HL-60/S4 treated with retinoic acid at 250 ng/mL for 4 days and 3 days (cell line): Measurements from ENCODE around the gene BAHD1.

Experiments
- in situ Hi-C: fragments of 300-500 bp; cut with MboI; formaldehyde crosslinking; loops from 2 replicates; pipeline ENCODE4 v1.7.0; 2022; ENCODE audit warnings: low sequenced_read_pairs

The BAHD1 gene

DNA sequence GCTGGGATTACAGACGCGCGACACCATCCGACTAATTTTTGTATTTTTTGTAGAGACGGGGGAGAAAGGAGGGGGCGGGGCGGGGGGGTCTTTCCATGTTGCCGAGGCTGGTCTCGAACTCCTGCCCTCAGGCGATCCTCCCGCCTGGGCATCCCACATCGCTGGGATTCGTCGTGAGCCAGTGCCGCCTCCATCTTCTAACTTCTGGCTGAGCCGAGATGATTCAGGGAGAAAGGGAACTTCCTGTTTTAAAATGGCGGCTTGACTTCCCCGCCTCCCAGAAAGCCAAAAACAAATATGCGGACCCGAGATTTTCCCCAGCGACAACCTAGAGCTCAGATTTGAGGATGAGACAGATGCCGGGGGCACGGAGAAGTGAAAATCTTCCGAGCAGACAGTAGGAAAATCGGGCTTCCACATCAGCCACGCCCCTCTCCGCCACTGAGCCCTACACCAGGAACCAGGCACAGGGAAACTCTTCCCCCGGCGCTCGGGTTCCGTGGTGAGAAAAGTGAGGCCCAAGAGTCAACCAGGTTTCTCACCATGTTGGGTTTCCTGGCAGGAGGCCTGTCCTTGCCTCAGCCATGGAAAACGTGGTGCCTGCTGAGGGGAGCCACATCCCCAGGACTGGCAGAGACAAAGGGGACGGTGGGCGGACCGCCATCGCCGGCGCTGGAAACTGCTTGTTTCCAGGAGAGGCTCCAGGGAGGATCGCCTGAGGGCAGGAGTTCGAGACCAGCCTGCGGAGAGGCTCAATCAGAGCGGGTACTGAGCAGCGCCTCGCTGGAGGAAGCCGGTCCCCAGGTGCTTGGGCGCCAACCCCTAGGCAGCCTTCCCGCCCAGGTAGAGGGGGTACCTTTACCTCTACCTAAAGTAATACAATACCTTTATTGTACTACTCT is 48.8 kb downstream of the BAHD1 start:
- in situ Hi-C loops, result no loop called here

DNA sequence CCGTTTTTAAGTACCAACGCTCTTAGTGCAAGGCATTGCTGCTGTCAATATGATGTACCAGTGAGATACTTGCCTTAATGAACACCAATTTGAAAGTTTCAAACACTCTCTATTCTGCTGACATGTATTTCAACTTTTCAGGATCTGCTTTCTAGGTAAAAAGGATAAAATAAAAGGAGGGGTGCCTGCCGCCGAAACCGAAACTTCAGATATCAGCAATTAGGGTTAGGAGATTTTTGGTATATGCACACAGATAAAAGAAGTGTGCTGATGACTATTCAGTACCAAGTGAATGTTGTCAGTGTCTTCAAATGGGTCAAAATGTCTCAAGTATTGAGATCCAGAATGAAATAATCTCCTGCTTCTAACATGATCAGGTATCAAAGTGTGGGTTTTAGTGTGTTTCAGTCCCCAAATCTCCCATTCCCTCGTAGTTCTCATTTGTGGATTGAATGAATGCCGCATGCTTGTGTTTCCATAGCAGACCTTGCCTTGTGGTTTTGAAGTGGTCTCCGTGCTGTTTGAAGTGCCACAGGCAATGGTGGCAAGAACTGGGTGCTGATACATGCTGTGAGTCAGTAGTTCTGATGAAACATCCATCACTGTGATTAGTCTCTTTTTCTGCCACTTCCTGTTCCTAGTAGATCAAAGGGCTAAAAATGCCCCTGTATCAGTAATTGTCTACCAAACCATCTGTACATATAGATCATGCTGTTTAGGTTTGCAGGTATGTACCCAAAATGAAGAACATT is 52.5 kb downstream of the BAHD1 start:
- in situ Hi-C loops, result no loop called here

DNA sequence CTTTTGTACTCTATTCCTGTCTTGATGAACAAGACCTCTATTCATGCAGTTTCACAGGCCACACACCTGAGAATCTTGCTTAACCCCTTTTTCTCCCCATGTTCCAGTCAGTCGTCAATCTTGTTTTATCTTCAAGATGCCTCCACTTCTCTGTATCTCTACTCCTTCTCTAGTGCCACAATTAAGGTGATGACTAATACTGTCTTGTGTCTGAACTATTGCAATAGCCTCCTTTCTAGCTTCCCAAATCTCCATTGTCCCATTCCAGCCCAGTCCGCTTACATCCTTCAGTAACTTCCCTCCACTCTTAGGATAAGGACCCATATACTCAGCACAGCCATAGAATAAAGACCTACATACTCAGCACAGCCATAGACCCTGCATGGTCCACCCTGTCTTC is 54.8 kb downstream of the BAHD1 start:
- in situ Hi-C loops, result no loop called here

DNA sequence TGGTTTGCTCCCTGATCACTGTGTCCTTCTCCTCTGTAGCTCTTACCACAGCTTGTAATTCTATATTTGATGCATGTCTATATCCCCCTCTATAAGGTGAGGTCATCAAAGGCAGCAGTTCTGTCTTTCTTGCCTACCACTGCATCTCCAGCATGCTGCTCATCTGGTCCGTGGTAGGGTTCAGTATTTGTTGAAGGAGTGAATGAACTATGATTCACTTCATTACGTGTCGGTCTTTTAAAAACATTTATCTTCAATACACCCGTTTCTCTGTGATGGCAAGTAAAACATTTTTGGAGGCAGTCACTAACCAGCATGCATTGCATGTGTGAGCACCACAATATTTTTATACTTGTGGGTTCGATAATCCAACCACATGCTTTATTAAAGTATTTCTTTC is 57.7 kb downstream of the BAHD1 start:
- in situ Hi-C loops, result no loop called here

DNA sequence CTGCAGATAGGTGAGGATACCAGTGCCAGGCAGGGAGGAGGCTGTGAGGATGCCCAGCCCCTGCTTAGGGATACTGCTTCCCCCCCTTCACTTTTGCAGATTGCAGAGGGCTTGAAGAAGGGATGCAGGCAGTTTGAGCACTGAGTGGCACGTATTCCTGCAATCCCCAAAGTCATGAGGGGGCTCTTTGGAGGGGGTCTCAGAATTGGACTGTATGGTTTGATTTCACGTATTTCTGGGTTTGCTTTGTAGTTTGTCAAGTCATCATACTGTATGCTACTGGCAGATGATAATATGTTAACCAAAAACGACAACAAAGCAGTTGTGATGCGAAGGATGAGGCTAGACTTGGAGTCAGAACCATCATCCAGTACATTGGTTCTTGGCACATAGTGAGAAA is 58.1 kb downstream of the BAHD1 start:
- in situ Hi-C loops, result no loop called here

DNA sequence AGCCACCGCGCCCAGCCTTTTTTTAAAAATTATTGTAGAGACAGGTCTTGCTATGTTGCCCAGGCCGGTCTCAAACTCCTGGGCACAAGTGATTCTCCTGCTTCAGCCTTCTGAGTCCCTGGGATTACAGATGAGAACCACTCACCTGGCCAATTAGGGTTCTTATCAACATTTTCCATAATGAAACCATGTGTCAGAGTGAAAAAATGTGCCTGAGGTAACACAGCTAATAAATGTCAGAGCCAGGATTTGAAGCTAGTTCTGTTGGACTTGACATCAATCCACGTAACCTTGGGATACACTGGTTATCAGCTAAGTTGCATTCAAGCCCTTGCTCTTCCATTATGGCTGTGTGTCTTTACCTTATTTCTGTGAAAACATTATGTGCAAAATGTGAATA is 59.2 kb downstream of the BAHD1 start:
- in situ Hi-C loops, result no loop called here

DNA sequence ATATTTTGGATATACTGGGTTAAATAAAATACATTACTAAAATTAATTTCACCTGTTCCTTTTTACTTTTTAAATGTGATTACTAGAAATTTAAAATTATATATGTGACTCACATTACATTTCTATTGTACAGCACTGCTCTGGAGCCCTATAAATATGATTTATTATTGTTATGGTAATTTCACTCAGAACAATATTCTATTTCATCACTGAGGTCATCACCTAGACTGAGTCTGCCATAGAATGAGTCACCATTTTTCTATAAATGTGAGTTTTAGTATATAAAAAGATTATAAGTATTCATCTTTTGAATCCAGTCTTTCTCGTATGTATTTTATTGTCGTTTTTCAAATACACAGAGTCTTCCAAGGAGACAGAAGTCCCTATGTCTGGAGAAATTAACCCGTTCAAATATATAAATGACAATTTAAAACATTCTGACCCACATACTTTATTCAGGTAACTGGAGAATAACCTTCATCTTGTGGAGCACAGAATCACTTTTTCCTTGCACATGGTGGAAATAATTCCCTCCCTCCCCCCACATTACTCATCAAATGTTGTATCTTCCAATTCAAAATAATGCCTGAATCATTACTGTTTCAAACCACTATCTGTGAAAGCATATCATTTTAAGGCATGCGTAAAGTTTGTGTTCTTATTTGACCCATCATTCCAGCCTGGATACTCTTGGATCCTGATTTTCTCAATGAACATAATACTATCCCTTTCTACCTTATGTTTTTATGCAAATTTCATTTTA is 60.0 kb downstream of the BAHD1 start:
- in situ Hi-C loops, result no loop called here

DNA sequence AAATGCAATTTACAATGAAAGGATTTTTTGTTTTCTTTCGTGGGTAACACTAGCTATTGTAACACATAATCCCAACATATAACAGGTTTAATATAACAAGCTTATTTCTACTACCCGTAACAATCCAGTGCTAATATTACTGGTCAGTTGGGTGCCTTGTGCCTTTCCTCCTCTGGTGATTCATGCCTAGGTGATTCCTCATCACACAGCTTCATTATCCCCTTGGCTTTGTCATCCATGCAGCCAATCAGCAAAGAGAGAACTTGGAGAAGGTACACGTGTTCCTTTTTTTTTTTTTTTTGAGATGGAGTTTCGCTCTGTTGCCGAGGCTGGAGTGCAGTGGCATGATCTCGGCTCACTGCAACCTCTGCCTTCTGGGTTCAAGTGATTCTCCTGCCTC is 60.7 kb downstream of the BAHD1 start:
- in situ Hi-C loops, result no loop called here

DNA sequence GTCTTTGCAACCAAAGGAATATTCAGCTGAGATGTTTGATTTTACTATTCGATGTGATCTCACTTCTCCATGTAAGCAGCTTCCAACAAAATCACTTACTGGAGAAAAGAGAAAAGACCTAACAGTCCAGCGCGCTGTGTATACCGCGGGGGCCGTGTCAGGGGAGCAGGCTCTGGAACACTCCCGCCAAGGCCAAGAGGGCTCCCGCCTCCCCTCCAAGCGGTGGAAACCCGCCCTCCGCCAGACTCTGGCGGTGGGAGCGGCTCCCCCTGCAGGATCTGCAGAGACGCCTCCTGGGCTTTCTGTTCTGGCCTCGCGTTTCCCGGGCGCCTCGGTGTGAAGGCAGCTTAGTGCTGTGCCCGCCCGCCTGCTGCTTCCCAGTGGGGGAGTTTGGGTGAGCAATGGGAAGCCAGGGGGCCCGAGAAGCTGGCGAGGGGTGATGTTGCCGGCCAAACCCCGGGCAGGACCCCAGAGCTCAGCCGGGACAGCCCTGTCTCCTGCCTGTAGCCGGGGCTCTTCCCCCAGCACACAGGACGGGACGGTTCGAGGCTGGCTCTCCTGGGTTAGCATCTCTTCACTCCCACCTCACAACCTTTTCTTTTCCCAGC is 66.3 kb downstream of the BAHD1 start:
- in situ Hi-C loops, result no loop called here

DNA sequence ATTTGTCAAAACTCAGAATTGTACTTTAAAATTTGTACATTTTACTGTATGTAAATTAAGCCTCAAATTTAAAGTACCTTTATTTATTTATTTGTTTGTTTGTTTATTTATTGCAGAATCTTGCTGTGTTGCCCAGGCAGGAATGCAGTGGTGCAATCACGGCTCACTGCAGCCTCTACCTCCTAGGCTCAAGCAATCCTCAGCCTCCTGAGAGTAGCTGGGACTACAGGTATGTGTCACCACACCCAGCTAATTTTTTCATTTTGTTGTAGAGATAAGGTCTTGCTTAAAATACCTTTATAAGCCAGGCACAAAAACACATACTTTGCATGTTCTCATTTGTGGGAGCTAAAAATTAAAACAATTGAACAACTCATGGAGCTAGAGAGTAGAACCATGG is 67.5 kb downstream of the BAHD1 start:
- in situ Hi-C loops, result no loop called here

DNA sequence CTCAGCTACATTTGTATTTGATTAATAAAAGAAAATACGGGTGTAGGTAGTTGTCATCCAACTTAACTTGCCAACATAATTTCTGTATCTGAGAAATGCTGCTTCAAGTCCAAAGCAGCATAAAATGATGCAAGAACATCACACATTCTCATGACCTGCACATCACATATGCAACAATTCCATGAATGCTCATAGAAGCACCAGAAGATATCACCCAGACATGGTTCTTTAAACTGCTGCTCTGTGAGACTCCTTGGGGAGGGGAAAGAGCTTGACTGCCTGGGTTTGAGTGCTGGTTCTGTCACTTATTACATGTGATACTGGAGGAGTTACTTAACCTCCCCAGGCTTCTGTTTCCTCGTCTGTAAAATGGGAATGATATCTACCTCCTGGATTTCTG is 69.4 kb downstream of the BAHD1 start:
- in situ Hi-C loops, result no loop called here

DNA sequence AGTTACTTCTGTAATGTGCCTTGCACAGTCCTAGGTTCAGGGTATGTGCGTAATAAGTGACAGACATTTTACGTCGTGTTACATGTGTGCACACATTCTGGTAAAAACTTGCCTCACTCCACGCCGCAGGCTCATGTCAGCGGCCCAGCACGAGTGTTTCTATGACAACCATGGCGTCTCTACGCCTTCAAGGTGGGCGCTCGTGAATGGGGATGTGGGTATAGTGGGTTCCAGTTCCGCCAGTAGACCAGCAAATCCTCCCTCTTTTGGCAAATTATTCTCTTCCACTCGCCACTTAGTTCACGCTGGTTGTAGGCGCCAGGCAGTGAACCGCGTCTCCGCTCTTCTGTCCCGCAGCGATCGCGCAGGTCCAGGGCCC is 70.3 kb downstream of the BAHD1 start:
- in situ Hi-C loops, result no loop called here

DNA sequence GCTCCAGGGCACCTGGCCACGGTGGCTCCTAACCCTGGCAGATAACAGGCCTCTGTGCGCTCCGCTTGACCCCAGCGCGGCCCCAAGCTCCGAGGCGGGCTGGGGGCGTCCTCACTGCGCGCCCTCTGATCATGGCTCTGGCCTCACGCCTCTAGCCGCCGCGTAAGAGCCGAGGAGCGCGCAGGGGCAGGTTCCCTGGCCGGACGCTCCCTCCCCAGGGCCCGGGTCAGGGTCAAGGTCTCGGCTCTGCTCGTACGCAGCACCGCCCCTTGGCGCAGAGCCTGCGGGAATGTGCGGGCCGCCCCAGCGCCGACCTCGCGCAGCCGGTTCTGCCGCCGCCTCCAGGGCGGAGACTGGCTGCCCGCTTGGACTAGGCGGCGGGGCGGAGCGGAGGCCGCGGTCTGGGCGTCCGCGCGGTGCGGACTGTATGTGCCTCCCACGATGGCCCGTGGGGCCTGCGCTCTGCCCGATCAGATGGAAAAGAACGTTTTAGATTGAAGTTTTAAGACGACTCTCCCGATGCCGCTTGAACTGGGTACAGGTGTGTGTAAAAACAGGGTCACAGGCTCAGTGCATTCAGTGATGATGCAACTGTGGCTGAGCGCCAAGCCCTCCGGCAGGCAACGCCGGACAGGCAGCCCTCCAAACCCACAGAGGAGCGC is 70.8 kb downstream of the BAHD1 start:
- in situ Hi-C loops, result no loop called here

DNA sequence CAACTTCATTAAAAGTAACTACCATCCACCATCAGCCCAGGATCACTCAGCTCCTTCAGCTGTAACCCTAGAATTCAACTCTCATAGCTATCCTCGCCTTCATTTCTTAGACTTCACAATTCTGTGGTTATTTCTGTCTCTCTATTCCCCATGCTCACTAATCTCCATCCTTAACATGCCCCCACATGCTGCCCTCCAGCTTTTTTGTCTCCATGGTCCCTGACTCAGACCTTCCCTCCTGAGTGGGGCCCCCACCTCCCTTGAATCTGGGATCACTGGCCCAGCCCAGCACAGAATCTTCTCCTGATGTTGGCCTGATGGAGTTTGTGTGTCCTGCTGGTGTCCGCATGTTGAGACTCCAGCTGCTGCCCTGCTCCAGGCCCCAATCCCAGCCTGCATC is 71.7 kb downstream of the BAHD1 start:
- in situ Hi-C loops, result no loop called here

DNA sequence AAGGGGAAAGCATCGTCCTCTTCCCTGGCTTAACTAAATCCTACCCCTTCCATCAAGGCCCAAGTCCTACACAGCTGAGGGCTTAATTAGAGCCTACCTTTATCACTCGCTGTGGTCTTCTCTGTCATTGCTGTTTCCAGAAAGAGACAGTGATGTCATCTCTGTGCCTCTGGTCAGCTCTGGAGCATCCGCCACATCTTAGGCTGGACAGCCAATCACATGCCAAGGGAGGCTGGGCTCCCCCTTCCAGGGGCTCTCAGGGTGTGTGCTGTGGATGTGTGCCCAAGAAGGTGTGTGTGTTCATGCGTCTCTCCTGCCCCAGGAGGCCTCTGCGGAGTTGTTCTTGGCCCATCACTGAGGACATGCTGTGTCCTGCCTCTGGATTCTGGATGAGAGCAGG is 72.9 kb downstream of the BAHD1 start:
- in situ Hi-C loops, result no loop called here

DNA sequence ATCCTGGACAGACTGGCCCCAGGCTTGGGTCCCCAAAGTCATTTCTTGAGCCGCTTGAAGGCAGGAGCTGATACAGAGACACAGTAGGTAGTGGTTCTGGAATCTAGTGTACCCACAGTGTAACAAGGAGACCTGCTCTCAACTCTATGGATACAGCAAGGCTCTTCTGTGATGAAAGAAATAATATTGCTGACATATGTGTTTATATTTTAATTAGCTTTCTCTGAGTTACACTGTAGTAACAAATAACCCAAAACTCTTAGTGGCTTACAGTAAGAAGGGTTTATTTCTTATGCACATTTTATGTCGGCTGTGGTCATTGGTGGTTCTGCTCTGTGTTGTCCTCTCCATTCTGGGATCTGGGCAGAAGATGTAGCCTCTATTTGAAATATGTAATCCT is 75.6 kb downstream of the BAHD1 start:
- in situ Hi-C loops, result no loop called here
